ENCODE data around the gene SMIM21. TPM values are rescaled to one million over a fixed set of nuclear protein-coding genes. Genes with fewer than 3 reads are reported as not detected.
A peak's percentile ranks its signal among the peaks of the same experiment; 100 is the strongest.

The SMIM21 gene
- total RNA-seq, 2 donors from 2014 or later: not detected

GRCh38 chr18:75462178-75462832, 34.8 kb upstream of the SMIM21 start:
- WGBS, 2 donors: 64 to 75% methylated on average over 10 of the region's 10 CpGs
- intact Hi-C loops (cut with DNase I): no loop called here
- H3K4me1 ChIP-seq: no peaks in the 10 kb centered on the region
- H3K36me3 ChIP-seq (replicated peaks in 1 of 2; ENCODE audit: insufficient read depth in 1 of 2, low read depth in 2 of 2): no peaks in the 10 kb centered on the region
- H3K4me3 ChIP-seq: no peak overlapping the region
- H3K9me3 ChIP-seq: no peaks in the 10 kb centered on the region
- no peak overlapping the region for H3K27ac ChIP-seq
- no peak for TF ChIP-seq POLR2A (IDR thresholded peaks at IDR 0.05)
- H3K27me3 ChIP-seq: no peaks in the 10 kb centered on the region
- ATAC-seq (no peak), DNase-seq (no peak)

- intact Hi-C loops (cut with DNase I): no loop called here
- Histone ChIP-seq H3K4me3 (no peak overlapping the region), H3K27me3 (no peaks in the 10 kb centered on the region), H3K36me3 (replicated peaks in 1 of 2; ENCODE audit: insufficient read depth in 1 of 2, low read depth in 2 of 2) (no peaks in the 10 kb centered on the region), H3K27ac (peak overlapping the region in 1 of 4 donors; percentile 8), H3K9me3 (no peaks in the 10 kb centered on the region), H3K4me1 (peaks cover 11% of the 10 kb centered on the region)
- ATAC-seq (peak; percentile 6), DNase-seq (no peak)
- TF ChIP-seq POLR2A (IDR thresholded peaks at IDR 0.05): no peak
- TF ChIP-seq CTCF (IDR thresholded peaks at IDR 0.05): no peak
- WGBS, 2 donors: 40 to 43% methylated on average over 19 of the region's 19 CpGs
Observed at GRCh38 chr18:75456199-75456631, 28.7 kb upstream of the SMIM21 start.

- H3K27ac ChIP-seq: peak overlapping the region in 2 of 4 donors; percentile 2 to 8
- 11 to 22% methylated on average over 32 to 68 of the region's 84 CpGs for WGBS, 2 donors
- H3K4me3 ChIP-seq: peak overlapping the region in 1 of 2 donors; percentile 27
- peaks cover 11% of the 10 kb centered on the region for H3K4me1 ChIP-seq
- H3K36me3 ChIP-seq (replicated peaks in 1 of 2; ENCODE audit: insufficient read depth in 1 of 2, low read depth in 2 of 2): no peaks in the 10 kb centered on the region
- H3K9me3 ChIP-seq: no peaks in the 10 kb centered on the region
- H3K27me3 ChIP-seq: no peaks in the 10 kb centered on the region
- intact Hi-C loops (cut with DNase I): no loop called here
- DNase-seq: peak; percentile 15 to 21 (median 16)
- ATAC-seq: peak; percentile 72
- TF ChIP-seq POLR2A (IDR thresholded peaks at IDR 0.05): no peak
- no peak for TF ChIP-seq CTCF (IDR thresholded peaks at IDR 0.05)
Observed at GRCh38 chr18:75455249-75456198, 28.0 kb upstream of the SMIM21 start.

GRCh38 chr18:75454022-75454795, 26.7 kb upstream of the SMIM21 start:
- H3K27me3 ChIP-seq: no peaks in the 10 kb centered on the region
- H3K36me3 ChIP-seq (replicated peaks in 1 of 2; ENCODE audit: insufficient read depth in 1 of 2, low read depth in 2 of 2): no peaks in the 10 kb centered on the region
- WGBS, 2 donors: 82 to 83% methylated on average over 13 to 14 of the region's 14 CpGs
- ATAC-seq: no peak
- no peak overlapping the region for H3K4me3 ChIP-seq
- no peak overlapping the region for H3K27ac ChIP-seq
- no peaks in the 10 kb centered on the region for H3K9me3 ChIP-seq
- TF ChIP-seq POLR2A (IDR thresholded peaks at IDR 0.05) (no peak), CTCF (IDR thresholded peaks at IDR 0.05) (no peak)
- intact Hi-C loops (cut with DNase I): no loop called here
- peaks cover 11% of the 10 kb centered on the region for H3K4me1 ChIP-seq
- no peak for DNase-seq

- no peak for TF ChIP-seq POLR2A (IDR thresholded peaks at IDR 0.05)
- no peak for TF ChIP-seq CTCF (IDR thresholded peaks at IDR 0.05)
- peaks cover 9% of the 10 kb centered on the region for H3K4me1 ChIP-seq
- no peaks in the 10 kb centered on the region for H3K36me3 ChIP-seq (replicated peaks in 1 of 2; ENCODE audit: insufficient read depth in 1 of 2, low read depth in 2 of 2)
- 31 to 33% methylated on average over 3 of the region's 3 CpGs for WGBS, 2 donors
- ATAC-seq: no peak
- H3K4me3 ChIP-seq: no peak overlapping the region
- H3K27ac ChIP-seq: no peak overlapping the region
- intact Hi-C loops (cut with DNase I): no loop called here
- peaks cover 0 to 3% (median 0%) of the 10 kb centered on the region in 3 donors for H3K9me3 ChIP-seq
- no peaks in the 10 kb centered on the region for H3K27me3 ChIP-seq
- no peak for DNase-seq
Observed at GRCh38 chr18:75450906-75451305, 23.4 kb upstream of the SMIM21 start.

All from body of pancreas (tissue), 4 donors.